ENCODE data around the gene SLC25A21.

Gene SLC25A21

DNA sequence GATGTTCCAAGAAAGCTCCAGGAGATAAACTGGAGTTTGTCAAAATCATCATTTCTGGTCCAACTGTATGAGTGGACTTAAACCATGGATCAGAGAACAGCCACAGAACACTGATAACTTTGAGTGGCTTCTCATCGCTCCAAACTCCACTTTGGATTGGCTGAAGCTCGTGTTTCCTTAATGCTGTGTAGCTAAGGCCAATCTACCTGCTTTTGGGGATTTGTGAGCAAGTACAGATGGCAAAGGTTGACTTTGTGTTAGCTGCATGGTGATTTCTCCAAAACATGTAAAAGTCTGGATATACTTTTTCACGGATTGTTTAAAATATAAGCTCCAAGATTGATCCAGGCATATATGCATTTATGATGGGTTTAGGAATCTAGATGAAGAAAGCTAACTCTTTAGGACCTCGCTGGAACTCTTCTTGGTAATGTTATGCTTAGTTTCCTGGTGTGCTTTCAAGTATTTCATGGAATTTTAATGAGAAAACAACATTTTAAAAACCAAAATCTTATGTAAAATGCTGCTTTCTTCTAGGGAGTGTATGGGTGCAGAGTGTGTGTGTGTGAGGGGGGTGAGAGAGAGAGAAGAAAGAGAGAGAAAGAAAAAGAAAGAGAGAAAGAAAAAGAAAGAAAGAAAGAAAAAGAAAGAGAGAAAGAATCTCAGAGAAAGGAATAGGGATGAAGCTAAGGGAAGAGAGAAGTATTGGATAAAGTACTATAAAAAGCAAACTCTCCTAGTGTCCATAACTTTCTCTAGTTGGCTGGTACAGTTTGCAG lies 522.3 kb downstream of the SLC25A21 start:
- DNase-seq (ENCODE audit: extremely low spot score, insufficient read length, low read depth), result no peak
- FAIRE-seq, result no peak

DNA sequence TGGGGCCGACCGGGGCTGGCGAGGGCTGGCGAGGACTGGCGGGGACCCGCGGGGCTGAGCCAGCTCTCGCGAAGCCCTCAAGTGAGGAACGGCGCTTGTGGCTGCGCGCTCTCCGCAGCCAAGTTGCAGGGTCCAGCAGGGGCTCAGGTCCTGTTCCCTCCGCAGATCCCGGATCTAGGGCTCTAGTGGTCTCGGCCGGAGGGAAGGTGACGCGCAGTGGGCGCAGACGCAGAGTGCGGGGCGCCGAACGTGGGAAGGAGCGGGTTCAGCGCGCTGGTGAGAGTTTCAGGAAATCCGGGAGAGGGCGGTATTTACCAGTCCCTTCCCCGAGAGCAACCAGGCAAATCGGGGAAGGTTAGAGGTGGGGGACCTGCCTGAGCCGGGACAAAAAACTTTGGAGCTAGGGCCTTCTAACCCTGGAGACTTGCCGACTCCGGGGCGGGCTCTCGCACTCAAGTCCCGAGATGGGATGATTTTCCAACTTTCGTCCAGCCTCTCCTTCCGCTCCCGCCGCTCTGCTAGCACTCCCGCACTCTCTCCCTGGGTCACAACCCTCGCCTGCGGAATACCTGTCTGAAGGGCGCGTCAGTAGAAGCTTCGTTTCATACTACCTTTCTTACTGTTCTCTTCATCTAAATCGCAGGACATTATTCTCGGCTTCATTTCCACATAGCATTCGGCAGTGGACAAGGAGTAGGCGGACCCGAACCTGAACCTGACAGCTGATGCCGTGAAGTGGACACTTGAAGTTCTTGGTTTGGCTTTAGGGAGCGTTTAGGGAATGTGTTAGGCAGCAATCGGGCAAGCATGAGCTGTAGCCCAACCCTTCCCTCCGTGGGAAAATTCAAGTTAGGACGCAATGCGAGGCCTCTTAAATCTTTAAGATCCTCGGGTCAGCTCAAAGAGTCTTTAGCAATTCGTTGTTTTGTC lies 524.3 kb downstream of the SLC25A21 start:
- no peak for FAIRE-seq
- no peak for DNase-seq (ENCODE audit: extremely low spot score, insufficient read length, low read depth)

DNA sequence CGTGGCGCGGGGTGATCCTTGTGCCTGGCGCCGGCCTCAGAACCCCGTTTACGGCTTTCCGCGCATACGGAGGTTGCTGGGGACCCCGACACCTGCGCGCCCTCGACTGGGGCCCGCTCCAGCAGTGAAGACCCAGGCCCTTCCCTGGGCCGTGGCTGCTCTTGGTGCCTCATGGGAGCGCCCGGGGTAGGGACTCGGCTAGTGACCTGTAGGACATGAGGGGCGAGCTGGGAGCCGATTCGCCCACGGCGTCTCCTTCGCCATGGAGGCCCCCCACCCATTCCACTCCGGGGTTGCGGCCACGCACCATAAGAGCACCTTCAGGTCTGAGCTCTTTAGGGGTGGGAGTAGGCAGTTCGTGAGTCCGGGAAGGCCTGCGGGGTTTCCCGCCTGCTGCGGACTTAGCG lies 525.0 kb downstream of the SLC25A21 start:
- no peak for DNase-seq (ENCODE audit: extremely low spot score, insufficient read length, low read depth)
- no peak for FAIRE-seq

DNA sequence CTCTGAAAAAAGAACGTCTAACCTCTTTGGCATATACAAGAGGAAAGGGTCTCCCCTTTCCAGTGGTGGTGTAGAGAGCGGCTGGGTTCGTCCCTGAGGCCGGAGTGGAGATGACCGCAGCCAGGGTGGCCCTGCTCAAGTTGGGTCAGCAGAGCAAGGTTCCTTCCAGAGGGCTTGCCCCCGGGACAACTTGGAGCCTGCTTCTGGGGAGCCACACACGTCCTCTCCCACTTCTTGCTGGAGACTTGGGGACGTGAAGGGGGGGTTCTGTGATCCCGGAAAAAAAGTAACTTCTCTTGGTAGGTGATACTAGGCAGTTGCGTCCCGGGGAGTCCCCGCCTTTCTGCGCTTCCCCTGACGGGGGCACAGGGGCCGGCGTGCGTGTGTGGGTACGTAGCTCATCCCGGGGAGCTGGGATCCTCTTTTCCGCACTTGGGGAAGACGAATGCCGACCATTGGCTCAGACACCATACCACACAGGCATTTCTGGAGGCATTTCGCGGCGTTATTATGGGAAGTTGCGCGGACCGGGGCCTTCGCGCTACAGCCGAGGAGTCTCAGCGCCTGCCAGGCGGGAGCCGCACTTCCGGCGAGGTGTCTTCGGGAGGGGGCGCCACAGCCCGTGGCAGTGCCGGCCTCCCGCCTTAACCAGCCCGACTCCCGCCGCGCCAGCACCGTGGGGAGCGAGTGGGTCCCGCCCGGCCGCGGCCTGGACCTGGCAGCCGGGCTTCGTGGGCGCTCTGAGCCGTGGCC lies 525.6 kb downstream of the SLC25A21 start:
- DNase-seq (ENCODE audit: extremely low spot score, insufficient read length, low read depth) (no peak), FAIRE-seq (no peak)

DNA sequence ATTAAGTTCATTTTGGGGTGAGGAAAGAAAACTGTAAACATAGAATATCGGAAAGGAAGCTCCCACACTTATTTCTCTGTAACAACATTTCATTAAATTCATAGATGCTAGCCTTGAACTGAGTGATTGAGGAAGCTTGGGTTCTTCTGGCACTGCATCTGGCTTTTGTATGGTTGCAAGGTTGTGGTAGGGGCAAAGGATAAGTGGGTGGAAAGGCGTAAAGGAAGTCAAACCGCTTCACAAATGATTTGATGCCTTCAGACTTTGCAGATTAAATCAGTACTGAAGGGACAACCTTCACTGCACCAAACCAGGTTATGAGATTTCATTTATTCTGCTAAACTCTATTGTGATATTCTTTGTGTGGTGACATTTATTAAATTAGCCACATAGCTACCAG lies 538.8 kb downstream of the SLC25A21 start:
- DNase-seq (ENCODE audit: extremely low spot score, insufficient read length, low read depth), result no peak
- FAIRE-seq, result no peak

All from GM18507 (cell line).